ENCODE results near the gene BRINP3. TPM values are rescaled to one million over a fixed set of nuclear protein-coding genes. Genes with fewer than 3 reads are reported as not detected.

BRINP3 gene
- total RNA-seq, 1 donor from 2014 or later, result 28.9 TPM

- DNase-seq, result no peak
Observed at GRCh38 chr1:190102757-190103326, 374.8 kb downstream of the BRINP3 start.

GRCh38 chr1:190101756-190102155 lies 375.9 kb downstream of the BRINP3 start:
- no peak for DNase-seq

- DNase-seq, result no peak
Observed at GRCh38 chr1:190098756-190099155, 378.9 kb downstream of the BRINP3 start.

GRCh38 chr1:190098107-190098506 lies 379.6 kb downstream of the BRINP3 start:
- no peak for DNase-seq

GRCh38 chr1:190095596-190095995 lies 382.1 kb downstream of the BRINP3 start:
- no peak for DNase-seq

GRCh38 chr1:190084552-190084951 lies 393.1 kb downstream of the BRINP3 start:
- DNase-seq, result no peak

- DNase-seq, result no peak
Observed at GRCh38 chr1:190068304-190068703, 409.4 kb downstream of the BRINP3 start.

GRCh38 chr1:190067592-190067991 lies 410.1 kb downstream of the BRINP3 start:
- DNase-seq, result no peak

GRCh38 chr1:190066011-190066410 lies 411.7 kb downstream of the BRINP3 start:
- DNase-seq, result no peak

- no peak for DNase-seq
Observed at GRCh38 chr1:190049314-190049713, 428.4 kb downstream of the BRINP3 start.
